ENCODE results near the gene DNAJC21. TPM values are rescaled to one million over a fixed set of nuclear protein-coding genes. Genes with fewer than 3 reads are reported as not detected.

The DNAJC21 gene
- 44.5 TPM for polyA plus RNA-seq
- long read RNA-seq, donor 1, full-length matches to known transcripts, result 3 of 13 reads
- long read RNA-seq, donor 1, partial matches to known transcripts, result 10 of 13 reads
- long read RNA-seq, donor 1, other reads (novel, unspliced or antisense), result 0 of 13 reads
- long read RNA-seq, donor 2, full-length matches to known transcripts, result 9 of 22 reads
- long read RNA-seq, donor 2, partial matches to known transcripts, result 13 of 22 reads
- long read RNA-seq, donor 2, other reads (novel, unspliced or antisense), result 0 of 22 reads
- long read RNA-seq, donor 3, full-length matches to known transcripts, result 9 of 31 reads
- long read RNA-seq, donor 3, partial matches to known transcripts, result 22 of 31 reads
- long read RNA-seq, donor 3, other reads (novel, unspliced or antisense), result 0 of 31 reads
- long read RNA-seq, donor 4, partial matches to known transcripts, result 0 of 1 reads
- long read RNA-seq, donor 4, other reads (novel, unspliced or antisense), result 0 of 1 reads
- long read RNA-seq, donor 5, full-length matches to known transcripts, result 3 of 3 reads
- long read RNA-seq, donor 5, partial matches to known transcripts, result 0 of 3 reads
- long read RNA-seq, donor 5, other reads (novel, unspliced or antisense), result 0 of 3 reads
- long read RNA-seq, donor 6, full-length matches to known transcripts, result 7 of 7 reads
- long read RNA-seq, donor 6, partial matches to known transcripts, result 0 of 7 reads
- long read RNA-seq, donor 6, other reads (novel, unspliced or antisense), result 0 of 7 reads
- long read RNA-seq, donor 7, partial matches to known transcripts, result 5 of 5 reads
- long read RNA-seq, donor 7, other reads (novel, unspliced or antisense), result 0 of 5 reads
- long read RNA-seq, donor 8, full-length matches to known transcripts, result 4 of 37 reads
- long read RNA-seq, donor 8, partial matches to known transcripts, result 33 of 37 reads
- long read RNA-seq, donor 8, other reads (novel, unspliced or antisense), result 0 of 37 reads
- long read RNA-seq, donor 9, partial matches to known transcripts, result 0 of 3 reads
- long read RNA-seq, donor 9, other reads (novel, unspliced or antisense), result 0 of 3 reads
- long read RNA-seq, donor 10, full-length matches to known transcripts, result 7 of 23 reads
- long read RNA-seq, donor 10, partial matches to known transcripts, result 16 of 23 reads
- long read RNA-seq, donor 10, other reads (novel, unspliced or antisense), result 0 of 23 reads
- long read RNA-seq, donor 11, full-length matches to known transcripts, result 1 of 6 reads
- long read RNA-seq, donor 11, partial matches to known transcripts, result 5 of 6 reads
- long read RNA-seq, donor 11, other reads (novel, unspliced or antisense), result 0 of 6 reads

- Histone ChIP-seq H3K36me3 (ENCODE audit: control insufficient read depth, insufficient read depth, low read length) (peaks cover 20% of the 10 kb centered on the region), H3K27ac (ENCODE audit: low read length) (peak within 1 kb of the TSS; percentile 95), H3K9me3 (ENCODE audit: control insufficient read depth, low read depth, low read length) (no peaks in the 10 kb centered on the region), H3K27me3 (ENCODE audit: control insufficient read depth, insufficient read depth, low read length) (no peaks in the 10 kb centered on the region), H3K4me1 (ENCODE audit: control insufficient read depth, insufficient read depth, low read length) (peaks cover 9% of the 10 kb centered on the region), H3K4me3 (ENCODE audit: low read length) (peak within 1 kb of the TSS; percentile 83)
- peak; percentile 98 to 99 for DNase-seq
- WGBS (ENCODE audit: insufficient coverage, low lambda C conversion rate), result 0% methylated on average over 2 of the region's 63 CpGs
Measured at GRCh38 chr5:34929134-34929719, at the start of gene DNAJC21. Gene DNAJC21, plus strand, starts transcription at chr5:34929559. Its CDS starts 261 bp downstream, at chr5:34929820.

- H3K27ac ChIP-seq (ENCODE audit: low read length), result no peak overlapping the region
- peak in 1 of 2 donors; percentile 47 for DNase-seq
- H3K4me1 ChIP-seq (ENCODE audit: control insufficient read depth, insufficient read depth, low read length), result no peaks in the 10 kb centered on the region
- no peak overlapping the region for H3K4me3 ChIP-seq (ENCODE audit: low read length)
- no peaks in the 10 kb centered on the region for H3K36me3 ChIP-seq (ENCODE audit: control insufficient read depth, insufficient read depth, low read length)
- no peaks in the 10 kb centered on the region for H3K27me3 ChIP-seq (ENCODE audit: control insufficient read depth, insufficient read depth, low read length)
- H3K9me3 ChIP-seq (ENCODE audit: control insufficient read depth, low read depth, low read length), result no peaks in the 10 kb centered on the region
Measured at GRCh38 chr5:34881246-34881645, 48.1 kb upstream of the DNAJC21 start.

- H3K9me3 ChIP-seq (ENCODE audit: control insufficient read depth, low read depth, low read length), result no peaks in the 10 kb centered on the region
- no peak for DNase-seq
- peaks cover 6% of the 10 kb centered on the region for H3K4me1 ChIP-seq (ENCODE audit: control insufficient read depth, insufficient read depth, low read length)
- H3K4me3 ChIP-seq (ENCODE audit: low read length), result no peak overlapping the region
- WGBS (ENCODE audit: insufficient coverage, low lambda C conversion rate), result no CpG with 5 or more reads among the region's 3 CpGs
- no peak overlapping the region for H3K27ac ChIP-seq (ENCODE audit: low read length)
- no peaks in the 10 kb centered on the region for H3K36me3 ChIP-seq (ENCODE audit: control insufficient read depth, insufficient read depth, low read length)
- no peaks in the 10 kb centered on the region for H3K27me3 ChIP-seq (ENCODE audit: control insufficient read depth, insufficient read depth, low read length)
Measured at GRCh38 chr5:34886392-34887119, 42.8 kb upstream of the DNAJC21 start.

- DNase-seq, result peak in 1 of 2 donors; percentile 62
- peaks cover 6% of the 10 kb centered on the region for H3K4me1 ChIP-seq (ENCODE audit: control insufficient read depth, insufficient read depth, low read length)
- no peaks in the 10 kb centered on the region for H3K9me3 ChIP-seq (ENCODE audit: control insufficient read depth, low read depth, low read length)
- no CpG with 5 or more reads among the region's 1 CpG for WGBS (ENCODE audit: insufficient coverage, low lambda C conversion rate)
- no peaks in the 10 kb centered on the region for H3K36me3 ChIP-seq (ENCODE audit: control insufficient read depth, insufficient read depth, low read length)
- no peaks in the 10 kb centered on the region for H3K27me3 ChIP-seq (ENCODE audit: control insufficient read depth, insufficient read depth, low read length)
- H3K27ac ChIP-seq (ENCODE audit: low read length), result no peak overlapping the region
- H3K4me3 ChIP-seq (ENCODE audit: low read length), result no peak overlapping the region
Measured at GRCh38 chr5:34889394-34889793, 40.0 kb upstream of the DNAJC21 start.

GRCh38 chr5:34891981-34892380 is 37.4 kb upstream of the DNAJC21 start:
- Histone ChIP-seq H3K27me3 (ENCODE audit: control insufficient read depth, insufficient read depth, low read length) (no peaks in the 10 kb centered on the region), H3K9me3 (ENCODE audit: control insufficient read depth, low read depth, low read length) (no peaks in the 10 kb centered on the region), H3K27ac (ENCODE audit: low read length) (no peak overlapping the region), H3K4me3 (ENCODE audit: low read length) (no peak overlapping the region), H3K36me3 (ENCODE audit: control insufficient read depth, insufficient read depth, low read length) (no peaks in the 10 kb centered on the region), H3K4me1 (ENCODE audit: control insufficient read depth, insufficient read depth, low read length) (peaks cover 11% of the 10 kb centered on the region)
- 100% methylated on average over 2 of the region's 5 CpGs for WGBS (ENCODE audit: insufficient coverage, low lambda C conversion rate)
- DNase-seq, result no peak

GRCh38 chr5:34892414-34892813 is 36.9 kb upstream of the DNAJC21 start:
- 94% methylated on average over 3 of the region's 6 CpGs for WGBS (ENCODE audit: insufficient coverage, low lambda C conversion rate)
- Histone ChIP-seq H3K4me3 (ENCODE audit: low read length) (no peak overlapping the region), H3K36me3 (ENCODE audit: control insufficient read depth, insufficient read depth, low read length) (no peaks in the 10 kb centered on the region), H3K9me3 (ENCODE audit: control insufficient read depth, low read depth, low read length) (no peaks in the 10 kb centered on the region), H3K27ac (ENCODE audit: low read length) (no peak overlapping the region), H3K4me1 (ENCODE audit: control insufficient read depth, insufficient read depth, low read length) (peaks cover 11% of the 10 kb centered on the region), H3K27me3 (ENCODE audit: control insufficient read depth, insufficient read depth, low read length) (no peaks in the 10 kb centered on the region)
- DNase-seq, result no peak

GRCh38 chr5:34894716-34895115 is 34.6 kb upstream of the DNAJC21 start:
- H3K4me1 ChIP-seq (ENCODE audit: control insufficient read depth, insufficient read depth, low read length), result peaks cover 8% of the 10 kb centered on the region
- H3K27me3 ChIP-seq (ENCODE audit: control insufficient read depth, insufficient read depth, low read length), result no peaks in the 10 kb centered on the region
- H3K36me3 ChIP-seq (ENCODE audit: control insufficient read depth, insufficient read depth, low read length), result no peaks in the 10 kb centered on the region
- DNase-seq, result no peak
- no peak overlapping the region for H3K27ac ChIP-seq (ENCODE audit: low read length)
- no peaks in the 10 kb centered on the region for H3K9me3 ChIP-seq (ENCODE audit: control insufficient read depth, low read depth, low read length)
- no peak overlapping the region for H3K4me3 ChIP-seq (ENCODE audit: low read length)
- WGBS (ENCODE audit: insufficient coverage, low lambda C conversion rate), result no CpG with 5 or more reads among the region's 1 CpG

- H3K4me3 ChIP-seq (ENCODE audit: low read length), result no peak overlapping the region
- H3K9me3 ChIP-seq (ENCODE audit: control insufficient read depth, low read depth, low read length), result no peaks in the 10 kb centered on the region
- H3K27me3 ChIP-seq (ENCODE audit: control insufficient read depth, insufficient read depth, low read length), result no peaks in the 10 kb centered on the region
- no peak overlapping the region for H3K27ac ChIP-seq (ENCODE audit: low read length)
- H3K4me1 ChIP-seq (ENCODE audit: control insufficient read depth, insufficient read depth, low read length), result peaks cover 5% of the 10 kb centered on the region
- H3K36me3 ChIP-seq (ENCODE audit: control insufficient read depth, insufficient read depth, low read length), result no peaks in the 10 kb centered on the region
- no CpG with 5 or more reads among the region's 2 CpGs for WGBS (ENCODE audit: insufficient coverage, low lambda C conversion rate)
- peak in 1 of 2 donors; percentile 36 for DNase-seq
Measured at GRCh38 chr5:34895641-34896419, 33.5 kb upstream of the DNAJC21 start.

- Histone ChIP-seq H3K27ac (ENCODE audit: low read length) (no peak overlapping the region), H3K4me1 (ENCODE audit: control insufficient read depth, insufficient read depth, low read length) (peaks cover 5% of the 10 kb centered on the region), H3K4me3 (ENCODE audit: low read length) (no peak overlapping the region), H3K27me3 (ENCODE audit: control insufficient read depth, insufficient read depth, low read length) (no peaks in the 10 kb centered on the region), H3K9me3 (ENCODE audit: control insufficient read depth, low read depth, low read length) (no peaks in the 10 kb centered on the region), H3K36me3 (ENCODE audit: control insufficient read depth, insufficient read depth, low read length) (no peaks in the 10 kb centered on the region)
- DNase-seq, result no peak
Measured at GRCh38 chr5:34897646-34898045, 31.7 kb upstream of the DNAJC21 start.

All from large intestine (tissue), 12 donors.